HG02763 (cell line): Measurements from ENCODE around the gene SKAP2.

Experiments
- ATAC-seq: cut with Tn5 transposase; IDR thresholded peaks from one replicate; pipeline ENCODE4 v1.9.1; 2021; ENCODE audit warnings: mild to moderate bottlenecking, moderate library complexity; ENCODE audit not compliant: unreplicated experiment

SKAP2 gene

GRCh38 chr7:26698194-26698593 lies 166.2 kb downstream of the SKAP2 start:
- ATAC-seq: no peak

GRCh38 chr7:26696978-26697377 lies 167.4 kb downstream of the SKAP2 start:
- ATAC-seq: no peak

- ATAC-seq: no peak
Measured at GRCh38 chr7:26696161-26696560, 168.2 kb downstream of the SKAP2 start.

- ATAC-seq: no peak
Measured at GRCh38 chr7:26694713-26695112, 169.7 kb downstream of the SKAP2 start.

- ATAC-seq: no peak
Measured at GRCh38 chr7:26694141-26694540, 170.2 kb downstream of the SKAP2 start.

- no peak for ATAC-seq
Measured at GRCh38 chr7:26691886-26692285, 172.5 kb downstream of the SKAP2 start.

- ATAC-seq: no peak
Measured at GRCh38 chr7:26691406-26691805, 173.0 kb downstream of the SKAP2 start.

- ATAC-seq: no peak
Measured at GRCh38 chr7:26690135-26690805, 174.1 kb downstream of the SKAP2 start.

GRCh38 chr7:26688936-26689506 lies 175.4 kb downstream of the SKAP2 start:
- ATAC-seq: no peak

- no peak for ATAC-seq
Measured at GRCh38 chr7:26688388-26688787, 176.0 kb downstream of the SKAP2 start.

- ATAC-seq: no peak
Measured at GRCh38 chr7:26687032-26687431, 177.4 kb downstream of the SKAP2 start.

- ATAC-seq: no peak
Measured at GRCh38 chr7:26686448-26686981, 177.9 kb downstream of the SKAP2 start.

- no peak for ATAC-seq
Measured at GRCh38 chr7:26685606-26686005, 178.8 kb downstream of the SKAP2 start.

- no peak for ATAC-seq
Measured at GRCh38 chr7:26684447-26684846, 179.9 kb downstream of the SKAP2 start.

- no peak for ATAC-seq
Measured at GRCh38 chr7:26683277-26683676, 181.1 kb downstream of the SKAP2 start.

GRCh38 chr7:26681819-26682418 lies 182.5 kb downstream of the SKAP2 start:
- ATAC-seq: no peak

- ATAC-seq: no peak
Measured at GRCh38 chr7:26680587-26680986, 183.8 kb downstream of the SKAP2 start.

- ATAC-seq: no peak
Measured at GRCh38 chr7:26675143-26675887, 189.1 kb downstream of the SKAP2 start.

- no peak for ATAC-seq
Measured at GRCh38 chr7:26673858-26674257, 190.5 kb downstream of the SKAP2 start.

- ATAC-seq: no peak
Measured at GRCh38 chr7:26673271-26673670, 191.1 kb downstream of the SKAP2 start.

GRCh38 chr7:26670841-26671240 lies 193.5 kb downstream of the SKAP2 start:
- ATAC-seq: no peak

- no peak for ATAC-seq
Measured at GRCh38 chr7:26670290-26670689, 194.1 kb downstream of the SKAP2 start.
